SHP77 treated with DMSO at 0.1 percent for 48 hours (cell line): Measurements from ENCODE around the gene CMTM5.
"Not testable (repeated sequence)": the region's sequence is repeated elsewhere in the genome, so short reads cannot be mapped to it uniquely, and the experiment has no call there.

ENCODE experiments used
- DNase-seq: peaks from one replicate; lab custom pipeline; 2025; lab: John Stamatoyannopoulos, UW

Gene CMTM5

DNA sequence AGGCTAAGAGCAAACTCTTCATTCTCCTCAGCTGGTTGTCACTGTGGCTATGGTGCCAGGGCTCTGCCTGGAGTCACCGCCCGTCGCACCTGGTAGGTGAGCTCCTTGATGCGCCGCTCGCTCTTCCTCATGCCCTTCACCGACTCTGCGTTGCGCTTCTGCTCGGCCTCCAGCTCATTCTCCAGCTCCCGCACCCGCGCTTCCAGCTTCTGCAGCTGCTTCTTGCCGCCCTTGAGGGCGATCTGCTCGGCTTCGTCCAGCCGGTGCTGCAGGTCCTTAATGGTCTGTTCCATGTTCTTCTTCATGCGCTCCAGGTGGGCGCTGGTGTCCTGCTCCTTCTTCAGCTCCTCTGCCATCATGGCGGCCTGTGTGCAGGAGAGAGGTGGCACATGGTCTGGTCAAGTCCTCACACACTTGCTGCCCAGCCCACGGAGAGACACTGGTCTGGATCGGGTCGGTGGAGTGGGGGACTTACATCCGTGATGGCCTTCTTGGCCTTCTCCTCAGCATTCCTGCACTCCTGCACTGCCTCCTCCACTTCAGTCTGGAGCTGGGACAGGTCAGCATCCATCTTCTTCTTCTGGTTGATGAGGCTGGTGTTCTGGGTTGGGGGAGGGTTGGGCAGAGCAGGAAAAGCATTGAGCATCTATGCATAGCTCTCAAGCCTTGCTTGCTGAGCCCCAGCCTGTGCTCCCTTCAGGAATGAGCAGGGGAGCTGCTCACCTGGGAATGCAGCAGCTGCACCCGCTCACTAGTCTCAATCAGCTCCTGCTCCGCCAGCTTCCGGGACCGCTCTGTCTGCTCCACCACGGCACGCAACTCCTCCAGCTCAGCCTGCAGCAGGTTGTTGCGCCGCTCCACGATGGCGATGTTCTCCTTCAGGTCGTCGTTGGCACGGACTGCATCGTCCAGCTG lies 38.3 kb downstream of the CMTM5 start:
- DNase-seq, result no peak

DNA sequence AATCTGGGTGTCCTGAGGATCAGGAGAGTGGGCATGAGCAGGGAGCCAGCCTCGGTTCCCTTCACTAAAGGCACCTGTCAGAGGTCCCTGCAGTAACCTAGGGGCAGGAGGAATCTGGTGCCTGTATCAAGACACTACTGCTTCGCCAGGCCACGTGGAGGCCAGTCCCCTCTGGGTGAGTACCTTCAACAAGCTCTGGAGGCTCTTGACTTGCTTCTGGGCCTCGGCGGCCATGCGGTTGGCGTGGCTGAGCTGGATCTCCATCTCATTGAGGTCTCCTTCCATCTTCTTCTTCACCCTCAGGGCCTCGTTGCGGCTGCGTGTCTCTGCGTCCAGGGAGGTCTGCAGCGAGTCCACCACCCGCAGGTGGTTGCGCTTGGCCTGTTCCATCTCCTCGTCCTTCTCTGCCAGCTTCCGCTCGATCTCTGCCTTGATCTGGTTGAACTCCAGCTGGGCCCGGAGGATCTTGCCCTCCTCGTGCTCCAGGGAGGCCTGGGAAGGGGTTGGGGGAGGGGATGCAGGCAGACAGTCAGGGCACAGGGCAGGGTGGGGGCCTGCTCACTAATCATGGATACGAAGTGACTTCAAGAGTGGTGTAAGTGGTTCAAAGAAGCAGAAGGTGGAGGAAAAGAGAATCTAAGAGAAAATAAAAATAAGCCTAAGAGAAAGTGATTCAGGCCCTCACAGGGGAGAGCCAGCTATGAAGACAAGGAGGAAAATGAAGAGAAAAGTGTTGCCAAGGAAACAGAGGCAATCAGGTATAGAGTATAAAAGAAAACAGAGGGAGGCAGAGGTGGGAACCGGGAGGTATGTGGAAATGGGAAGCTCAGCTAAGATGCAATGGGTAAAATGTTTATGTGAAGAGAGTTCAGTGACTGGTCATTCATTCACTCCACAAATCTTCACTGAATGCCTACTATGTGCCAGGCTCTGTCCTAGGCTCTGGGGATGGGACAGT lies 39.3 kb downstream of the CMTM5 start:
- DNase-seq, result no peak

DNA sequence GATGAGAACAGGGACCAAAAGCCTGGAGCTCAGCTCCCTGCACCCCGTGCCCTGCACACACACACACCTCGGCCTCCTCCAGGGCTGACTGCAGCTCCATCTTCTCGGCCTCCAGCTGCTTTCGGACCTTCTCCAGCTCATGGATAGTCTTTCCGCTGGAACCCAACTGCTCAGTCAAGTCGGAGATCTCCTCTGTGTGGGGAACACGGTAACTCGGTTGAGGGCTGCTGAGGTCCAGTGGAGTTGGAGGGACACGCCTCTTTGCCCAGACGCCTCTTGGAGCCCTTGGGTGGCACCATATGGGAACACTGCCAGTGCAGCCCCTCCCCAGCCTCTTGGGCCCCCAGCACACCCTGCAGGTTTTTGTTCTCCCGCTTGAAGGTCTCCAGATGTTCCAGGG lies 40.0 kb downstream of the CMTM5 start:
- no peak for DNase-seq

DNA sequence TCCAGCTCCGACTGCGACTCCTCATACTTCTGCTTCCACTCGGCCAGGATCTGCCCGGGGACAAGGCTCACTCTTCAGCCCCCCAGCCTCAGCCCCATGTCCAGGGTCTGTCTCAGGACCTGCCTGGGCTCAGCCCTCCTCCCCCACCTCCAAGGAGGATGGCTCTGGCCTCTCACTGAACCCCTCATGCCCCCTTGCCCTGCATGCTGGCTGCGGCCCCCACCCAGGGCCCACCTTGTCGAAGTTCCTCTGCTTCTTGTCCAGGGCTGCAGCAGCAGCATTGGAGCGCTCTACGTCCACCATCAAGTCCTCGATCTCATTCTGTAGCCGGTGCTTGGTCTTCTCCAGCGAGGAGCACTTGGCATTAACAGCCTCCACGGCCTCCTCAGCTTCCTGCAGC lies 40.4 kb downstream of the CMTM5 start:
- DNase-seq, result not testable (repeated sequence)

DNA sequence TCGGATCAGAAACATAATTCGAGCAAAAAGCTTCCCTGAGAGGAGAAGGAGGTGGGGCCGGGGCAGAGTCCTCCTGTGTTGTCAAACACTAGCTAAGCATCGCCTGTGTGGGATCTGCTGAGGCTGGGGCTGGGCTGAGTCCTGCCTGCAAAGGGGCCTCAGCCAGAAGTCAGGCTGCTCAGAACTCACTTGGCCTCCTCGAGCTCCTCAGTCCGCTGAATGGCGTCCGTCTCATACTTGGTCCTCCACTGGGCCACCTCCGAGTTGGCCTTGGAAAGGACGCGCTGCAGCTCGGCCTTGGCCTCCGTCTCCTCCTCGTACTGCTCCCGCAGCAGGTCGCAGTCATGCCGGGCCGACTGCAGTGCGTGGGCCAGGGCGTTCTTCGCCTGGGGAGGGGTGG lies 41.2 kb downstream of the CMTM5 start:
- no peak for DNase-seq

DNA sequence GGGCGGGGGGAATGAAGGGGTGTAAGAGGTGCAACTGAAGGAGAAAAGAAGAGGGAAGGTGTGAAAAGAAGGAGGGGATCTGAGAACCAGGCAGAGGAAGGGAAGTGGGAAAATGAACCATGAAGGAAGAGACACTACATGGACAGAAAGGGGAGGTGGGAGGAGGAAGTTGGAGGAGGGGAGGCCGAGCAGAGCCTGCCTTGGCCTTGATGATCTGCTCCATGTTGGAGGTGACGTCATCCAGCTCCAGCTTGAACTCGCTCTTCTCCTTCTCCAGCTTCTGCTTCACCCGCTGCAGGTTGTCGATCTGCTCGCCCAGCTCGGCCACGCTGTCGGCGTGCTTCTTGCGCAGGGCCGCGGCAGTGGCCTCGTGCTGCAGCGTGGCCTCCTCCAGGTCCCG lies 42.8 kb downstream of the CMTM5 start:
- not testable (repeated sequence) for DNase-seq

DNA sequence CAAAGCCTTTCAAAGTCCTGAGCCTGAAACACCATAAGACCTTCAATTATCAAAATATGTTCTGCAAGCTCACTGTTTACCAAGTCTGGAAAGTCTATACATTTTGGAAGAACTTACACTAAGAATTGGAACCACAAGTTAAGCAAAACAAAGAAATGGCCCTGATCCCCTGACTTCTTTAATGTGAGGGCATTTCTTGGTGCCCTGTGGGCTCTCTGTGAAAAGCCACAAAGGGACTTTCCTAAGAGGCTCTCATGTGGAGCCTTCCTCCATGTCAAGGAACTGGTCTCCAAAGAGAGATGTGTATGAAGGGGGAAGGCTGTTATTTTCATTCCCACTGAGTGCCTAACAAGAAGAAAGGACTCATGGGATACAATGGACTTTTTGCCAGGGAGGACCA lies 44.7 kb downstream of the CMTM5 start:
- DNase-seq, result no peak

DNA sequence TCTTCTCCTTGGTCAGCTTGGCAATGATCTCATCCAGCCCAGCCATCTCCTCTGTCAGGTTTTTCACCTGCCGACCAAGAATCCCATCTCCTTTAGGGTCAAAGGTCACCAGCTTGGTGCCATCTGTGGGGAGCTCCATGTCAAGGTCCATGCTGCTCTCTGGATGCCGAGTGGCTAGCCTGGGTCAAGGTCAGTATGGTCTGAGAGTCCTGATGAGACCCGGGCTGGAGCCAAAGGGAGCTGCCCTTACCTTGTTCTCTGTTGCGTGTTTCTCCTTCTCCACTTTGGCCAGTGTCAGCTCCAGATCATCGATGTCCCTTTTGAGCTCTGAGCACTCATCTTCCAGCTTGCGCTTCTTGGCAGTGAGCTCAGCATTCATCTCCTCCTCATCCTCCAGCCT lies 46.8 kb downstream of the CMTM5 start:
- DNase-seq, result no peak

DNA sequence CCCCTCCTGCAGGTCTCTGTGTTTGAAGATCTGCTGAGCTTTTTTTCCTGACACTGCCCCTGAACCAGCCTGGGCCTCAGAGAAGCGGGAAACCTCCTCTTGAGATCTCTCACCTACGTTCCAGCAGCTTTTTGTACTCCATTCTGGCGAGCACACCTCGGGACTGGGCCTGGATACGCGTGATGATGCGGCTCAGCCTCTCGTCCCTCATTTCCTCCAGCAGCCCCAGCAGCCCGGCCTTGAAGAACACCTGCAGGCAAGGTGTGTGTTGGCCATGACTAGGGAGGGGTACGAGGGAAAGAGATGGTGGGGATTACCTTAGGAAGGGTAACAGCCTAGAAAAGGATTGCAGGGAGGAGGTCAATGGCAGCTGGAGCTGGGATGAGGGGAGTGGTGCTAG lies 48.3 kb downstream of the CMTM5 start:
- DNase-seq, result no peak

DNA sequence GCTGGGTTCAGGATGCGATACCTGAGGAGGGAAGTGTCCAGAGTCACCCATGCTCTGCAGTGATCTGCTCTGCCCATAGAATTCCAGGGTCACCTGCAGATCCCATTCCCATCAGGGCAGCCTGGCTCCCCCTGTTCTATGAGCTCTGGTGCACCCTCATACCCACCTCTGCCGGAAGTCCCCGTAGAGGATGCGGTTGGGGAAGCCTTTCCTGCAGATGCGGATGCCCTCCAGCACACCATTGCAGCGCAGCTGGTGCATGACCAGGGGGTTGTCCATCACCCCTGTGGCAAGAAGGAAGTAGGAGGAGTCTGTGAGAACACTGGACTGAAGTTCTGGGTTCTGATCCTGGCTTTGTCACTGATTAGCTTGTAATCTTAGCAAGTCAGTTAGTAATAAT lies 49.0 kb downstream of the CMTM5 start:
- not testable (repeated sequence) for DNase-seq

DNA sequence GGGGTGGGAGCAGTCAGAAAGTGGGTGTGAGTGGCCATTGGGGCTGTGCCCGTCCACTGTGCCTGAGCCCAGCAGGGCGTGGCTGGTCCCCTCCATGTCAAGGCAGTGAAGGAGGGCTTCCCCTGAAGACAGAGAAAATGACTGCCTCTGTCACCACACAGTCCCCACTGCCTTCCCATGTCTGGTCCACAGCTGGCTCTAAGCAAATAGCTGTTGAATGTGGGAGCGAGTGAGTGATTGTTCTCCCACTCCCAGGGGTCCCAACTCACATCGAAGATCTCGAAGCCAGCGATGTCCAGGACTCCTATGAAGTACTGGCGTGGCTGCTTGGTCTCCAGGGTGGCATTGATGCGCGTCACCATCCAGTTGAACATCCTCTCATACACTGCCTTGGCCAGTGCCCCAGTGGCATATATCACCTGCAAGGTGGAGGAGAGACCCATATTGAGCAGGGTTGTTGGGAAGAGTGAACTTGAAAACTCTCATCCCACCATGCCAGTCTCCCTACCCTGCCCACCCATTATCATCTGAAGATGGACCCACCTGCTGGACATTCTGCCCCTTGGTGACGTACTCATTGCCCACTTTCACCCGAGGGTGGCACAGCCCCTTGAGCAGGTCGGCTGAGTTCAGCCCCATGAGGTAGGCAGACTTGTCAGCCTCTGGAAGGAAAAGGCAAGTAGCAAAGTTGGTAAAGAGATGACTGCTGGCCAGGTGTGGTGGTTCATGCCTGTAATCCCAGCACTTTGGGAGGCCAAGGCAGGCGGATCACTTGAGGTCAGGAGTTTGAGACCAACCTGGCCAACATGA lies 52.0 kb downstream of the CMTM5 start:
- no peak for DNase-seq
